Measurements from ENCODE around the gene MEF2A. TPM values are rescaled to one million over a fixed set of nuclear protein-coding genes. Genes with fewer than 3 reads are reported as not detected.
A peak's percentile ranks its signal among the peaks of the same experiment; 100 is the strongest.

Gene MEF2A
- total RNA-seq, 2 donors from 2014 or later: 164 to 168 TPM

- ATAC-seq (ENCODE audit: insufficient number of reproducible peaks, low FRiP score, low read depth): no peak
- no peak for TF ChIP-seq CTCF (IDR thresholded peaks at IDR 0.05)
- no peak overlapping the region for H3K27ac ChIP-seq
Observed at GRCh38 chr15:99683000-99683670, 117.4 kb downstream of the MEF2A start.

GRCh38 chr15:99686290-99686689 lies 120.5 kb downstream of the MEF2A start:
- H3K27me3 ChIP-seq (replicated peaks; ENCODE audit: insufficient read depth): no peaks in the 10 kb centered on the region
- H3K9me3 ChIP-seq: no peaks in the 10 kb centered on the region
- peaks cover 11% of the 10 kb centered on the region for H3K36me3 ChIP-seq
- no peak overlapping the region for H3K4me3 ChIP-seq
- ATAC-seq (ENCODE audit: insufficient number of reproducible peaks, low FRiP score, low read depth): no peak
- no peak overlapping the region for H3K27ac ChIP-seq
- DNase-seq (ENCODE audit: low spot score): no peak
- no peaks in the 10 kb centered on the region for H3K4me1 ChIP-seq (ENCODE audit: control insufficient read depth in 1 of 2, low read depth in 2 of 2)
- no peak for TF ChIP-seq CTCF (IDR thresholded peaks at IDR 0.05)

More at GRCh38 chr15:99683000-99683670, 117.4 kb downstream of the MEF2A start:
- Histone ChIP-seq H3K27me3 (replicated peaks; ENCODE audit: insufficient read depth) (no peaks in the 10 kb centered on the region), H3K36me3 (peaks cover 5% of the 10 kb centered on the region), H3K9me3 (no peaks in the 10 kb centered on the region), H3K4me1 (ENCODE audit: control insufficient read depth in 1 of 2, low read depth in 2 of 2) (peaks cover 0 to 4% of the 10 kb centered on the region in 2 donors), H3K4me3 (no peak overlapping the region)
- DNase-seq (ENCODE audit: low spot score): no peak

- no peak for DNase-seq (ENCODE audit: low spot score)
- H3K9me3 ChIP-seq: no peaks in the 10 kb centered on the region
- no peak for ATAC-seq (ENCODE audit: insufficient number of reproducible peaks, low FRiP score, low read depth)
- H3K4me1 ChIP-seq (ENCODE audit: control insufficient read depth in 1 of 2, low read depth in 2 of 2): no peaks in the 10 kb centered on the region
- H3K27ac ChIP-seq: no peak overlapping the region
- TF ChIP-seq CTCF (IDR thresholded peaks at IDR 0.05): no peak
- no peaks in the 10 kb centered on the region for H3K27me3 ChIP-seq (replicated peaks; ENCODE audit: insufficient read depth)
- H3K4me3 ChIP-seq: no peak overlapping the region
- peaks cover 41% of the 10 kb centered on the region for H3K36me3 ChIP-seq
Observed at GRCh38 chr15:99692825-99693224, 127.0 kb downstream of the MEF2A start.

GRCh38 chr15:99696096-99696495 lies 130.3 kb downstream of the MEF2A start:
- no peaks in the 10 kb centered on the region for H3K9me3 ChIP-seq
- H3K27ac ChIP-seq: no peak overlapping the region
- no peak for TF ChIP-seq CTCF (IDR thresholded peaks at IDR 0.05)
- no peaks in the 10 kb centered on the region for H3K4me1 ChIP-seq (ENCODE audit: control insufficient read depth in 1 of 2, low read depth in 2 of 2)
- ATAC-seq (ENCODE audit: insufficient number of reproducible peaks, low FRiP score, low read depth): no peak
- H3K4me3 ChIP-seq: no peak overlapping the region
- peaks cover 32% of the 10 kb centered on the region for H3K36me3 ChIP-seq
- no peak for DNase-seq (ENCODE audit: low spot score)
- H3K27me3 ChIP-seq (replicated peaks; ENCODE audit: insufficient read depth): no peaks in the 10 kb centered on the region

GRCh38 chr15:99702895-99703602 lies 137.3 kb downstream of the MEF2A start:
- no peak for TF ChIP-seq CTCF (IDR thresholded peaks at IDR 0.05)
- ATAC-seq (ENCODE audit: insufficient number of reproducible peaks, low FRiP score, low read depth) (peak; percentile 10), DNase-seq (ENCODE audit: low spot score) (no peak)
- H3K27me3 ChIP-seq (replicated peaks; ENCODE audit: insufficient read depth): no peaks in the 10 kb centered on the region
- H3K36me3 ChIP-seq: no peaks in the 10 kb centered on the region
- peak overlapping the region; percentile 10 for H3K4me3 ChIP-seq
- H3K27ac ChIP-seq: peak overlapping the region; percentile 73 to 86
- H3K9me3 ChIP-seq: no peaks in the 10 kb centered on the region
- peaks cover 11 to 21% of the 10 kb centered on the region in 2 donors for H3K4me1 ChIP-seq (ENCODE audit: control insufficient read depth in 1 of 2, low read depth in 2 of 2)
